Measurements from ENCODE around the gene FDX2. TPM values are rescaled to one million over a fixed set of nuclear protein-coding genes. Genes with fewer than 3 reads are reported as not detected.
A peak's percentile ranks its signal among the peaks of the same experiment; 100 is the strongest.

FDX2 gene
- total and polyA plus RNA-seq, 7 donors, result 19.2 to 45.9 (median 25.2) TPM

GRCh38 chr19:10286803-10287737 is 28.7 kb downstream of the FDX2 start, which contains the start of gene ICAM4:
TSS of gene ICAM4 (plus strand) at chr19:10286955. CDS start at chr19:10287013, 58 bp downstream.
- no peaks in the 10 kb centered on the region for H3K9me3 ChIP-seq
- H3K4me1 ChIP-seq, result peaks cover 0 to 50% (median 41%) of the 10 kb centered on the region in 4 donors
- peaks cover 0 to 9% (median 0%) of the 10 kb centered on the region in 4 donors for H3K36me3 ChIP-seq
- no peak for DNase-seq
- WGBS, 2 donors, result 3 to 5% methylated on average over 59 of the region's 59 CpGs
- H3K4me3 ChIP-seq, result peak within 1 kb of the TSS in 2 of 4 donors; percentile 7 to 11
- peaks cover 45 to 87% (median 57%) of the 10 kb centered on the region in 3 donors for H3K27me3 ChIP-seq
- TF ChIP-seq POLR2A (IDR thresholded peaks at IDR 0.05), result no peak
- TF ChIP-seq, protein P1, sequence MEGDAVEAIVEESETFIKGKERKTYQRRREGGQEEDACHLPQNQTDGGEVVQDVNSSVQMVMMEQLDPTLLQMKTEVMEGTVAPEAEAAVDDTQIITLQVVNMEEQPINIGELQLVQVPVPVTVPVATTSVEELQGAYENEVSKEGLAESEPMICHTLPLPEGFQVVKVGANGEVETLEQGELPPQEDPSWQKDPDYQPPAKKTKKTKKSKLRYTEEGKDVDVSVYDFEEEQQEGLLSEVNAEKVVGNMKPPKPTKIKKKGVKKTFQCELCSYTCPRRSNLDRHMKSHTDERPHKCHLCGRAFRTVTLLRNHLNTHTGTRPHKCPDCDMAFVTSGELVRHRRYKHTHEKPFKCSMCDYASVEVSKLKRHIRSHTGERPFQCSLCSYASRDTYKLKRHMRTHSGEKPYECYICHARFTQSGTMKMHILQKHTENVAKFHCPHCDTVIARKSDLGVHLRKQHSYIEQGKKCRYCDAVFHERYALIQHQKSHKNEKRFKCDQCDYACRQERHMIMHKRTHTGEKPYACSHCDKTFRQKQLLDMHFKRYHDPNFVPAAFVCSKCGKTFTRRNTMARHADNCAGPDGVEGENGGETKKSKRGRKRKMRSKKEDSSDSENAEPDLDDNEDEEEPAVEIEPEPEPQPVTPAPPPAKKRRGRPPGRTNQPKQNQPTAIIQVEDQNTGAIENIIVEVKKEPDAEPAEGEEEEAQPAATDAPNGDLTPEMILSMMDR (IDR thresholded peaks at IDR 0.05), result no peak
- TF ChIP-seq EP300 (IDR thresholded peaks at IDR 0.05), result no peak
- no peak for TF ChIP-seq POLR2AphosphoS5 (IDR thresholded peaks at IDR 0.05)
- H3K27ac ChIP-seq, result no peak within 1 kb of the TSS
- intact Hi-C loops (cut with DNase I), result no loop called here

DNA sequence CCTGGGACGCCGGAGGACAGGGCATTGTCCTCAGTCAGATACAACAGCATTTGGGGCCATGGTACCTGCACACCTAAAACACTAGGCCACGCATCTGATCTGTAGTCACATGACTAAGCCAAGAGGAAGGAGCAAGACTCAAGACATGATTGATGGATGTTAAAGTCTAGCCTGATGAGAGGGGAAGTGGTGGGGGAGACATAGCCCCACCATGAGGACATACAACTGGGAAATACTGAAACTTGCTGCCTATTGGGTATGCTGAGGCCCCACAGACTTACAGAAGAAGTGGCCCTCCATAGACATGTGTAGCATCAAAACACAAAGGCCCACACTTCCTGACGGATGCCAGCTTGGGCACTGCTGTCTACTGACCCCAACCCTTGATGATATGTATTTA is 30.4 kb downstream of the FDX2 start:
- H3K27ac ChIP-seq, result no peak overlapping the region
- intact Hi-C loops (cut with DNase I), result no loop called here
- no peak overlapping the region for H3K4me3 ChIP-seq
- 91 to 93% methylated on average over 4 of the region's 4 CpGs for WGBS, 2 donors
- H3K9me3 ChIP-seq, result no peaks in the 10 kb centered on the region
- TF ChIP-seq POLR2AphosphoS5 (IDR thresholded peaks at IDR 0.05), result no peak
- TF ChIP-seq, protein P1 (IDR thresholded peaks at IDR 0.05), result no peak
- TF ChIP-seq POLR2A (IDR thresholded peaks at IDR 0.05), result no peak
- no peak for TF ChIP-seq EP300 (IDR thresholded peaks at IDR 0.05)
- peaks cover 30 to 70% (median 40%) of the 10 kb centered on the region in 3 donors for H3K27me3 ChIP-seq
- H3K4me1 ChIP-seq, result peaks cover 0 to 33% (median 25%) of the 10 kb centered on the region in 4 donors
- H3K36me3 ChIP-seq, result peaks cover 0 to 9% (median 0%) of the 10 kb centered on the region in 4 donors
- no peak for DNase-seq

- Histone ChIP-seq H3K27ac (no peak overlapping the region), H3K4me1 (peaks cover 0 to 28% (median 20%) of the 10 kb centered on the region in 4 donors), H3K27me3 (peaks cover 25 to 65% (median 35%) of the 10 kb centered on the region in 3 donors), H3K4me3 (no peak overlapping the region), H3K36me3 (peaks cover 0 to 9% (median 0%) of the 10 kb centered on the region in 4 donors), H3K9me3 (no peaks in the 10 kb centered on the region)
- DNase-seq, result no peak
- intact Hi-C loops (cut with DNase I), result no loop called here
- 96 to 98% methylated on average over 13 of the region's 13 CpGs for WGBS, 2 donors
- no peak for TF ChIP-seq POLR2A (IDR thresholded peaks at IDR 0.05)
- TF ChIP-seq EP300 (IDR thresholded peaks at IDR 0.05), result no peak
- no peak for TF ChIP-seq POLR2AphosphoS5 (IDR thresholded peaks at IDR 0.05)
- TF ChIP-seq, protein P1 (IDR thresholded peaks at IDR 0.05), result no peak
Observed at GRCh38 chr19:10284960-10285278, 30.9 kb downstream of the FDX2 start.

GRCh38 chr19:10284065-10284959 is 31.5 kb downstream of the FDX2 start:
- intact Hi-C loops (cut with DNase I), result no loop called here
- Histone ChIP-seq H3K27ac (no peak overlapping the region), H3K9me3 (no peaks in the 10 kb centered on the region), H3K36me3 (peaks cover 0 to 9% (median 0%) of the 10 kb centered on the region in 4 donors), H3K27me3 (peaks cover 19 to 59% (median 29%) of the 10 kb centered on the region in 3 donors), H3K4me1 (peaks cover 0 to 22% (median 14%) of the 10 kb centered on the region in 4 donors), H3K4me3 (no peak overlapping the region)
- DNase-seq, result no peak
- WGBS, 2 donors, result 93 to 94% methylated on average over 34 of the region's 34 CpGs
- no peak for TF ChIP-seq EP300 (IDR thresholded peaks at IDR 0.05)
- TF ChIP-seq POLR2A (IDR thresholded peaks at IDR 0.05), result no peak
- TF ChIP-seq, protein P1 (IDR thresholded peaks at IDR 0.05), result no peak
- no peak for TF ChIP-seq POLR2AphosphoS5 (IDR thresholded peaks at IDR 0.05)

Data from sigmoid colon (tissue), 7 donors.